NCI-H446 (cell line): Measurements from ENCODE around the gene DGUOK.

Experiments
- DNase-seq, 2 experiments: peaks; one replicate each; lab custom pipeline; 2025; lab: John Stamatoyannopoulos, UW

The DGUOK gene

DNA sequence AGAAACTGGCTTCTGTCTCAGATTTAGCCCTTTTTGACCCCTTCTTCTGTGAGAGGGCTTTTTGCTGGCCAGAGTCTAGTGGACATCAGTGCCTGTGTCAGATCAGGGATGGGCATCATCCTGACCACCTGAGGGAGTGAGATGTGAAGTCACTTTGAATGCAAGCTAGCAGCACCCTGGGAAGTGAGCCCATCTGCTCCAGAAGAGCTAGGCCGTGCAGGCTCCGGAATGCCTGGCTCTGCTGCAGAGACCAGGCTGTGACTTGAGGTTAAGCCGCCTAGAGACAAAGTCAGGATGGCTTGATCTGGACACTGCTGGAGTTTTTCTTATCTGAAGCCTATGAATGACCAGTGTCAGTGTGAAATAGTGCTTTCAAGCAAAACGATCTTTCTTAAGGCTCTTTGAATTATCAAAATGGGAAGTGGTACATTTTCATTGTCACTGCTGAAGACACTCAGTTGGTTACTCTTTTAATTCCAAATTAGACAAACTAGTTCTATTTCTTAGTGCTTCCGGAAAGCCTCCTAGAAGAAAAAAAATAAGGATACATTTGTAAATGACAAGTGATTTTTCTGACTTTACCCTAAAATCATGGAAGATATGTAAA is 20.8 kb downstream of the DGUOK start:
- DNase-seq = no peak

DNA sequence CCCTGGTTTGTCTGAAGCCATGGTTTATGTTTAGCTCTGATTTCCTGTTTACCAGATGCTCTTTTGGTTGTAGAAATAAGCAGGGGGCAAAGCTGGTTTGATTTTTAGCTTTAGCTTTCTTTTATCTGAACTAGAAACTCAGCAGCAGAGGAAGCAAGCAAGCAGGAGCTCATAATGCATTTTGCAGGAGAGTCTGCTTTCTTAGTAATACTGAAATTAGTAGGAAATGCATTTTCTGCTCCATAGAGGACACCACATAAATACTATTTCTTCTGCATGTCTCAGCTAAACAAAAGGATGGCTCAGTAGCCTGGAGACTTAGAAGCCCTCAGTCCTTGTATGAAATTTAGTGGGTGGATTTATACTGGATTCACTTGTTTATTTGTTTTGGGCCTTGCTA is 23.1 kb downstream of the DGUOK start:
- no peak for DNase-seq

DNA sequence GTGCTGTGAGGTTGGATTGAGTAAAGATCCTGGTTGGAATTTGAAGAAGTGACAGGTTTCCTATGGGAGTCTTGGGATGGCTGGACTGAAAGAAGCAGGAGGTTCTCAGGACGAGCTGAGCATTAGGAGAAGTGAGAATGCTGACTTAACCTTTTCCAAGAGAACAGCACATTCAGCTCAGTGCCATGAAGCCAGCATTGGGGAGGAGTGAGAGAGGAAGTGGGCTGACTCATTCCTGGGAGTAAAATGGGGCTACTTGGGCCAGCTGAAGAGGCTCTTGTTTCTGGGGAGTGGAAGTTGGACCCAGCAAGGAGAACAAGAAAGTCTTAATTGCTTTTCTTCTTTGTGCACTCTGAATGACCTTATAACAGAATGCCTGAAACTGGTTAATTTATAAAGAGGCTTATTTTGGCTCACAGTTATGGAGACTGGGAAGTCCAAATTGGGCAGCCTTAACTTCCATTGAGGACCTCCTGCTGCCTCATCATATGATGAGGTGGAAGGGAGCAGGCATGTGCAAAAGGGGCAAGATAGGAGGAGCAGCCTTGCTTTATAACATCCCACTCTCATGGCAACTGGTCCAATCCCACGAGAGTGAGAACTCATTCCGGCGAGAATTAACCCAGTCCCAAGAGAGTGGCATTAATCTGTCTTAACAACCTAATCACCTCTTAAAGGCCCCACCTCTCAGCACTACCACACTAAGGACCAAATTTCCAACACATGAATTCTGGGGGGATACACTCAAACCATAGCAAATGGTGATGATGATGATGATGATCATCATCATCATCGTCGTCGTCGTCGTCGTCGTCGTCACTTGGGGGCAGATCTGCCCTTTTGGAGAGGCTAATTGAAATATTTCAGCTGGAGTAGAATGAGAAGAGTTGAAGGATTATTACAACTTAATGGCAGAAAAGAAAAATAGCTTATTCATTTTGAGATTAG is 26.1 kb downstream of the DGUOK start:
- no peak for DNase-seq

DNA sequence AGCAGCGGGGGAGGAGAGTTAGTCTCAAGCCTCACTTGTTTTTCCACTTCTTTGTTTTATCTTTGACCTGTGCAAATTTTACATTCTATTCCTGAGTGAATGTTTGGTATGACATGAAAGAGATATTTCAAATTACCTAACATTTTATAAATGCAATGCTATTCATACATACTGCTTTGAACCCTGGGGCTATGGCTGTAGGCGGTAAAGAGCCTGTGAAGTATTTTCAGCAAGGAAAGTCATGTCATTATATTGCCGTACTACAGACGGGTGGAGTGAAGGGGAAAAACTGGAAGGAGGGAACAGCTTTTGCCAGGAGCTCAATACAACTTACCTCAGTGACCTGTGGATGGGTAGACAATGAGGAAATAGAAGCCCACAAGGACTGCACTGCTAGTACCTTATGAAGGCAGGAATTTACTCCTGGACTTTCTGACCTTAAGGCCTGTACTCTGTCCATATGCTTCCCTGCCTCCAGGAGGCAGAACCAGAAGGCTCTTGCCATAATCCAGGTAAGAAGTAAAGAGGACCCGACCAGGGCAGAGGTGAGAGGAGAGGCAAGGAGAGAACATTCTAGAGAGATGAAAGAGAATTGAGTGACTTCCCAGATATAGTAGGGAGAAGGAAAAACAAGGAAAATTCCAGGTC is 29.7 kb downstream of the DGUOK start:
- DNase-seq = no peak

DNA sequence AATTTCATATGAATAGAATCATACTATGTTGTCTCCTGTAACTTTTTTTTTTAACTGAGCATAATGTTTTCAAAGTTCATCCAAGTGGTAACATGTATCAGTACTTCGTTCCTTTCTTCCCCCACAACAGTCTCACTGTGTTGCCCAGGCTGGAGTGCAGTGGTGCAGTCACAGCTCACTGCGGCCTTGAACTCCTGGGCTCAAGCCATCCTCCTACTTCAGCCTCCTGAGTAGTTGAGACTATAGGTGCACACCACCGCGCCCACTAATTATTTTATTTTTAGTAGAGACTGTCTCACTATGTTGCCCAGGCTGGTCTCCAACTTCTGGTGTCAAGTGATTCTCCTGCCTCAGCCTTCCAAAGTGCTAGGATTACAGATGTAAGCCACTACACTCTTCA is 34.6 kb downstream of the DGUOK start:
- DNase-seq = no peak

DNA sequence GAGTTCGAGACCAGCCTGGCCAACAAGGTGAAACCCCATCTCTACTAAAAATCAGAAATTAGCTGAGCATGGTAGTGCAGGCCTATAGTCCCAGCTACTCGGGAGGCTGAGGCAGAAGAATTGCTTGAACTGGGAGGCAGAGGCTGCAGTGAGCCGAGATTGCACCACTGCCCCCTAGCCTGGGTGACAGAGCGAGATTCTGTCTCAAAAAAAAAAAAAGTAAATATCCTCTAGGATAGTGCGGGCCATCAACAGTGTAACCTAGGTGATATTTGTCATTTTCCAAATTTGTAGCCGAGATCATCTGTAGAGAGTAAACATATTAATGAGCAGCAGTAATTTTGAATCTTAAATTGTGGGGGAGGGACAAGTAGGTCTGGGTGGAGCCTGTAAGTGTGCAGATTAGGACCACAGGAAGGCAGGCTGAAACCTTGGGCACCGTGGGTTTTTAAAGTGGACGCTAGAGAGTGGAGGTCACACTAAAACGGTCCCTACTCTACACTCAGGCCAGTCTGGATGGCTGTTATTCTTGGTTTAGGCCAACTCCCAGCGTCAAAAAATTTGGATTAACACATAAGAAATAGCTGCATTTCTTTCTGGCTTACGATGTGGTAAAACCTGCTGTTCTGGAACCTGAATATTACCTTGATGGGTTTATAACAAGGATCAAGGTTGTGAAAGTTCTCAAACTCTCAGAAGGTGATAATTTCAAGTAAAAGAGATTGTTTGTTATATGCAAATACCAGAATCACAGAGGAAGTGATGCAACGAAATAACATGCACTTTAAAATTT is 35.3 kb downstream of the DGUOK start:
- DNase-seq = no peak

DNA sequence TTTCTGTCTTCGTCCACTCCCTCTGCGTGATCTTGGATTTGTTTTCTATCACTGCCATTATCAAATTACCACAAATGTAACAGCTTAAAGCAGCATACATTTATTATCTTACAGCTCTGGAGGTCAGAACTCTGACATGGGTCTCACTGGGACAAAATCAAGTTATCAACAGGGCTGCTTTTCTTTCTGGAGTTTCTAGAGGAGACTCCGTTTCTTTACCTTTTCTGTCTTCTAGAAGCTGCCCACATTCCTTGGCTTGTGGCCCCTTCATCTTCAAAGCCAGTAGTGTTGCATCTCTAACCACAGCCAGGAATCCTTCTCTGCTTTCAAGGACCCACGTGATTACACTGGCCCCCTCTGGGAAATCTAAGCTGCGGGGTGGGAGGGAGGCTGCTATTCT is 36.1 kb downstream of the DGUOK start:
- DNase-seq = no peak

DNA sequence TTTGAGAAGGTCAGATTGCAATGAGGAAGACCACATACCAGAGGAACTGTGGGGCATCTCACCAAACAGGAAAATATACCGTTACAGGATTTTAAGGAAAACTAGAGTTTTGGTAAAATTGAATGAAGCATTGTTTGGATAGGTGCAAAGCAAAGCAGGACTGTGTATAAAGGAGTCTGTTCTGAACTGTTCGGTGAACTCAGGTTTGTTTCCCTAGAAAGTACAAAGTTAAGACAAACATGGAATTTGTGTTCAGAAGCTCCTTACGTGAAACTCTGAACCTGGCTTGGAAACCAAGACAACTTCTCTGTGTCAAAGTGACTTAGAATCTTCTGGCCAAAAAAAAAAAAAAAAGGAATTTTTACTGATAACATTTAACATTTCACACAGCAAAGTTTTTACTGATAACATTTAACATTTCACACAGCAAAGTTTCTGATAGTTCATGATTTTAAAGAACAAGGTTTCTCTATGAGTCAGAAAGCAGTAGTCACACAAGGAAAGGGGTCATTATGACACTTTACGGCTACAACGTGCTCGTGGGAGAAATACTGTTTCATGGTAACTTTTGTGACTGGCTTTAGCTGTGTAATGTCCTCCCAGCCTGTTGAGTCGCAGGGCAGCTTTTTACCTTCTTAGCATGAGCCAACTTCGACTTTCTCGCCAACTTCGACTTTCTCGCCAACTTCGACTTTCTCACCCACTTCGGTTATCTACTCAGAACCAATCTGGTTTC is 36.9 kb downstream of the DGUOK start:
- no peak for DNase-seq

DNA sequence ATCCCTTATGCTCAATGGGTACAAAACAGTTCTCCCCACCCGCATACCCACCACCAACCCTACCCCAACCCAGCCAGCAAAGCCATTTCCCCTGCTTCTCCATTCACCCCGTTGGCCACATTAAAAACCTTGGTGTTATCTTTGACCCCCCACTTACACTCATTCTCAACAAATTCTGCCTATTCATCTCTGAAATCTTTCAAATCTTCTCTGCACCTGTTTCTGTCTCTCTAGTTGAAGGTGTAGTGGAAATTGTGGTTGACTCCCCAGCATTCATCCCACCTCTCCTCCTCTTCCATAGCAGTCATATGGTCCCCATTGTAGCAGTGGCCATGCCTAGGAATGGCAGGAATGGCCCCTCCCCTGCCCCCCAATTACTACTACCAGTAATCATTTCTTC is 37.5 kb downstream of the DGUOK start:
- DNase-seq = no peak

DNA sequence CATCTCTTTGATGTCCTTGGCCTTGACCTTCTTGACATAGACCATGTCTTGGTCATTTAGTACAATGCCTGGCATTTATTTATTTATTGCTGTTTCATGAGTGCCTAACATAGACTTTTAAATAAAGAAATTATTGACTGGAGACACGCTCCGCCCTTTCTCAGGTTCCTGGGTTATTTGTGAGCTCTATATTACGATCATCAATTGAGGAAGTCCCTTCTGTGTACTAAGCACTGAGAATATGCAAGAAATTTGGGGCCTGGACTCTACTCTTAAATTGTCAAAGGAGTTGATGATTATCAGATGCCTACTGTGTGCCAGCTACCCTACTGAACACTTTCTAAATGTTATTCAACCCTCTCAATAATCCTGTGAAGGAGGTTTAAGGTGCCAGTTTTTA is 38.4 kb downstream of the DGUOK start:
- DNase-seq = no peak

DNA sequence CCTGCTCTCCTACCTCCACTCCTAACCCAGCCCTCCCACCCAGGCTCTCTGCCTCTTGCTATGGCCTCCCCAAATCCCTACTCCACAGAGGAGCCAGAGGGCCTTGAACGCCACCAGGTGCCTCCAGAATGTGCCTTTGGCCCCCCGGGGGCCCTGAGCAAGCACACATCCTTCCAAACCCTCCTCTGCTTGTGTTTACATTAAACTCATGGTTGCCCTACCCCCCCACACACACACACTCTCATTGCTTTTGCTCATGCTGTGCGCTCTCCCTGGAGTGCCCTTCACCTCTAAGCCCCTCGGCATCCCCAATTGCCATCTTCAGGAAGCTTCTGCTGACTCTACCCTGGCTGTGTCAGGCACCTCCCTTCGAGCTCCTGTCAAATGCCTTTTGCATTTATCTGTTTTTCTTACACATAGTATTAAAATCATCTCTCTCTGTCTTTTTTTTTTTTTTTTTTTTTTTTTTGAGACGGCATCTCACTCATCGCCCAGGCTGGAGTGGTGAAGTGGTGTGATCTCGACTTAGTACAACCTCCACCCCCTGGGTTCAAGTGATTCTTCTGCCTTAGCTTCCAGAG is 41.8 kb downstream of the DGUOK start:
- DNase-seq = no peak

DNA sequence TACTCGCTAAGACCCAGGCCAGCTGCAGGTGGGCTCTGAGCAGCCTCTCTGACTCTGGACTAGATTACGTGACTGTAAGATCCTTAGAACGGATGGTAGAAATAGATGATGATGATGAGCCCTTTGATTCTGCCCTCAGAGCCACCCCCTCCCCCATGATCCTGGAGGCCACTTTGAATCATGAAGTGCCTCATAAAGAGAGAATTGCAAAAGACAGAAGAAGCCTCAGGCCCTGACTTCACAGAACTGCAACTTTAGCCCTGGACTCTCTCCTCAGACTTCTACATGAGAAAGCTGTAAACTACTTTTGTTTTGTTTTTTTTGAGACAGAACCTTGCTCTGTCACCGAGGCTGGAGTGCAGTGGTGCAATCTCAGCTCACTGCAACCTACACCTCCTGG is 42.7 kb downstream of the DGUOK start:
- no peak for DNase-seq

DNA sequence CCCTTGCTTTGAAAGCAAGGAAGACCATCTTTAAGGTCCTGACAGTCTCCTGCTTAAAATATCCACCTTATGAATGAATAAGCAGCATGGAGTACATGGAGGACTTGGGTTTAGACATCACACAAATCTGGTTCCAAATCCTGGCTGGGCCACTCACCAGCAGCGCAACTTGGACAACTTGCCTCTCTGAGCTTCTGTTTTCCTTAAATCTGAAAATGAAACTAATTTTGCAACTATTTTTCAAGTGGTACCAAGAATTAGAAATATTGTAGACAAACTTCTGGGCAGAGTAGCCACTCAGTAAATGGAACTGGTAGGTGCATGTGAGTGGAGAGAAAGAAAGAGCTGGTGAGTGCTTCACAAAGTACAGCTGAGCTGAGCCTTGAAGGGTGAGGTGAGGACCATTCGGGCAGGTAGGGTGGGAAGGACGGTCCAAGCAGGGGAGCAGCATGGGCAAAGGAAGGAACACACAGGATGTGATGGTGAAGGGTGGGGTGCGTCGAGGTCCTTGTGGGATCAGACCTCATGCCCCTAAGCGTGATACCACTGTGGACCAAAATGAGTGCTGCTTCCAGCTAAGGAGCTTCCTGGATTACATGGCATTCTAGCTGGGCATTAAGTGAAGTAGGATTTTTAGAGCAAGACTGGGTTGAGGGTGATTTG is 43.6 kb downstream of the DGUOK start:
- DNase-seq = no peak

DNA sequence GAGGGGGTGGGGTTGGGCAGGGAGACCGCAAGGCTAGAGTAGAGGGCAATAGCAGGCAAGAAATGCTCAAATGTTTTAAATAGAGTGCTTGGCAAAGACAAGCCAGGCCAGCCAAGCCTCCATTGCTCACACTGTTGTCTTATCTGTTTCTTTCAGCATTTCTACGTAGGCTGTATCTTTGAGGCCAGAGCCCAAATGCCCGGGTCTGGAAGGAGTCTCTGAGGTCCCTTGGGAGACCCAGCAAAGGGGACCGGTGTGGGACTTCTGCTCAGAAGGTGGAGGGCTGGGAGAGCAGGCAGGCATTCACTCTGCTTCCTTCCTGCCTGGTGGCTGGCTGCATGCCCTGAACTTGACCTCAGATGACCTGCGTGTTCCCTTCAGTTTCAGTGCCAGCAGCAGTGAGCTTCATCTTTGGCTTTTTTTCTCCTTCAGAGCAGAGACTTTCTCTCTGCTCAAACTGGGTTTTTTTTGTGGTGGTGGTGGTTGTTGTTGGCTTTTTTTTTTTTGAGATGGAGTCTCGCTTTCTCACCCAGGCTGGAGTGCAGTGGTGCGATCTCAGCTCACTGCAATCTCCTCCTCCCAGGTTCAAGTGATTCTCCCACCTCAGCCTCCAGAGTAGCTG is 44.3 kb downstream of the DGUOK start:
- DNase-seq = no peak

DNA sequence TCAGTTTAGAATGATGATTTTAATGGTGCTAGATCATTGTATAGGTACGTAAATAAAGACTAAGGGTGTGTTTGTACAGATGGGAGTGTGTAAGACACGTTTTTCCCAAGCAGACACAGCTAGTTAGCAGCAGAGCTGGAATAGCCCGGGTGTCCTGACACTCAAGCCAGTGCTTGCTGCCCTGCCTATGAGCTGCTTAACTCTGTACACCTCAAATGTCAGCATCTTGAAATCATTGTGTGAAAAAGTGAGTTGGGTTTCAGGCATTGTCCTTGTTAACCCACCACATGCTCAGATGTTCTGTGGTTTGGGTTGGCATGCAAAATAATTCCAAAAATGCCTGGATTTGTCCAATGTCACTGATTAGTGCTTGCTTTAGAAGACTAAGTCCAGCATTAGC is 45.0 kb downstream of the DGUOK start:
- DNase-seq = no peak

DNA sequence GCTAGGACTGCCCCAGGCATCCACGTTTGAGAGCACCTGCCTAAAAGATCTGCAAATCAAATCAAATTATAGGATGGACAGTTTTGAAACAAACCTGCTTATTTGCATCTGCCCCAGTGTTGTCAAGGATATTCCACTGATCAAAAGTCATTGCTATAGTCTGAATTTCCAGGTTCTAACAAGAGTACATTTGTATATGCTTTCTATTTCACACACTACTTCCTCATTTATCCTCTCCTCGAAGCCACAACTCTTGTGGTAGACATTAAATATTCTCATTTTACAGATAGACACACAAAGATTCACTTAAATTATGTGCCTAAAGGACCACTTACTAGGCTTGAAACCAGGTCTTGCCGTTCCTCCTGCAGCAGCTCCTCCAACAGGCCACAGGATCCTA is 46.2 kb downstream of the DGUOK start:
- no peak for DNase-seq

DNA sequence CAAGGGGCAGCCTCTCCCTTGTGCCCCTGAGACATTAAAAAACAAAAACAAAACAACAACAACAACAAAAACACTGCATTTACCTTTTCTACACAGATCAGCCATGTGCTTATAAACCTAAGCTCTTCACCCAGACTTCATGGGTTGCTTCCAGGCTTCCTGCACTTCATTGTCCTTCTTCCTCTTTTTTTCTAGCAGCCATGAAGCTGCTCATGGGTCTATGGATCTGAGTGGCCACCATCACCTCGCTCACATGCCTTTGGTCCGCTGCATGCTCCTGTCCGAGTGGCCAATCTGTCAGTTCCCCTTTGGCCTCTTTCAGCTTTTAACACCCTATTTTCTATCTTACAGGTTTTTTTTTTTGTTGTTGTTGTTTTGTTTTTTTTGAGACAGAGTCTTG is 49.1 kb downstream of the DGUOK start:
- DNase-seq = no peak

DNA sequence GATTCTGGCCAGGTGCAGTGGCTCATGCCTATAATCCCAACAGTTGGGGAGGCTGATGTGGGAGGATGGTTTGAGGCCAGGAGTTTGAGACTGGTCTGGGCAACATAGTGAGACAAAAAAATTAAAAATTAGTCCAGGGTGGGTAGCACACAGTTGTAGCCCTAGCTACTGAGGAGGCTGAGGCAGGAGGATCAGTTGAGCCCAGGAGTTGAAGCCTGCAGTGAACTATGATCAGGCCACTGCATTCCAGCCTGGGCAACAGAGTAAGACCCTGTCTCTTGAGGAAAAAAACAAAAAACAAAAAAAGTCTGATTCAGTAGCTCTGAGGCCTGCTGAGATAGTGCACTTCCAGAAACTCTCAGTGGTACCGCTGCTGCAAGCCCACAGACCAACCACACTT is 50.1 kb downstream of the DGUOK start:
- no peak for DNase-seq

DNA sequence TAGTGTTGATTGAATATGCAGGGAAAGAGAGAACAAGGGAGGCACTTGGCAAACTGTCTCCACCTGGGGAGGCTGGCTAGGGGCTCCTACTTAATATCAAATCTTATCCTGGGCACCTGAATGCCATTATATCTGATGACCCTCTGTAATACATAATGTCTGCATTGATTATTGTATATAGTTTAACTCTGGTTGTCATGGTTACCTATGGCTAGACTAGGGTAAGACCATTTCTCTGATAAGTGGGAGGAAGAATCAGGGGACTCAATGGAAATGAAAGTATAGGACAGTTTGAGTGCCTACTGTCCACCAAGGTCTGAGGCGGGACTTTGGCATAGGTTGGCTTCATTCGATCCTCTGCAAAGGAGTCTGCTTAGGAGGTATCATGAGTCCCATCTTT is 50.8 kb downstream of the DGUOK start:
- no peak for DNase-seq

DNA sequence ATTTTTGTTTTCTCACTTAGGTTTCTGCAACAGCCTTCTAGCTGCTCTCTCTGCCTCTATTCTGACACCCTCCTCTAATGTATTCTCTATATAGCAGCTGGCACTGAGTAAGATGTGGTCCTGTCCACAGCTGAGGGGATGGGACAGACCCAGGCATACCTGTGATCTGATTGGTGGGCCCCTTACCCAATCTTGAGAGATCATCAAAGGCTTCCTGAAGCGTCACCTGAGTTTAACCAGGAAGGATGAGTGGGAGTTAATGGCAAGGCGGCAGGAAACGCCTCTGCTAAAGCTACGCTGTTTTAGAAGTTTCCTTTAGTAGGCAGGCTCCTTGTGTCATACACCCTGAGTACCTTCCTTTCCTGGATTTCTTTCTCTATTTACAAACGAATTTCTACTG is 52.3 kb downstream of the DGUOK start:
- no peak for DNase-seq
